Measurements from ENCODE around the gene TCP1.
A peak's percentile ranks its signal among the peaks of the same experiment; 100 is the strongest.
"Not testable (repeated sequence)": the region's sequence is repeated elsewhere in the genome, so short reads cannot be mapped to it uniquely, and the experiment has no call there.

TCP1 gene

DNA sequence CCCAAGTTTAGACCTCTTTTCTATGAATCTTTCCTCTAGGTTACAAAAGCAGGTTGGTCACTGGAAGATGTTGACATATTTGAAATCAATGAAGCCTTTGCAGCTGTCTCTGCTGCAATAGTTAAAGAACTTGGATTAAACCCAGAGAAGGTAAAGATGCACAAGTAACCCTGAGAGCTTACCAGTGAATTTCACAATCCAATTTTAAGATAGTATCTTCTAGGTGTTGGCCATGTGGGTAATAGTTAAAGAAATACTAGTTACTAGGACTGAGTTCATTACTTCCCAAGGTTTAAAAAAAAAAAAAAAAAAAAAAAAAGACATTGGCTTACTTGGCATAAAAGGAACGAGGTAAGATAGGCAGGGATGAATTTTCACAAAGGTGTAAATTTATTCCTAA, 11.3 kb downstream of the TCP1 start:
- no peak for FAIRE-seq
- no peak for DNase-seq (ENCODE audit: insufficient read length, low spot score)

DNA sequence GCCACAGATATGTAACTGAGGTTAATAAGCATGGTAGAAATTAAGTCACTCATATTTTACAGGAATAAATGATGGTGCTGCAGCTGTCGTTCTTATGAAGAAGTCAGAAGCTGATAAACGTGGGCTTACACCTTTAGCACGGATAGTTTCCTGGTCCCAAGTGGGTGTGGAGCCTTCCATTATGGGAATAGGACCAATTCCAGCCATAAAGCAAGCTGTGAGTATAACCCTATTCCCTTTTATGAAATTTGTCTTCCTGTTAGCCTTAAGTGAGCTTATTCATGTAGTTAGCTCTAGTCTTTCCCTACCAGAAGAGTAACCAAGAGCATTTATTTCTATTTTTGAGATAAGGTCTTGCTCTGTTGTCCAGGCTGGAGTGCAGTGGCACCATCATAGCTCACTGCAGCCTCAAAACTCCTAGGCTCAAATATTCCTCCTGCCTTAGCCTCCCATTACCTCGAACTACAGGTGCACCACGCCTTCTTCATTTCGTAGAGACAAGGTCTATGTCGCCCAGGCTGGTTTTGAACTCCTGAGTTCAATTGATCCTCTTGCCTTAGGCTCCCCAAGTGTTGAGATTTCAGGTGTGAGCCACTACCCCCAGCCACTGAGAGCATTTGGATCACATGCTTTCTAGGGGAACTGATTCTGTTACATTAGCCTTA, 12.0 kb downstream of the TCP1 start:
- DNase-seq (ENCODE audit: insufficient read length, low spot score) (no peak), FAIRE-seq (no peak)

DNA sequence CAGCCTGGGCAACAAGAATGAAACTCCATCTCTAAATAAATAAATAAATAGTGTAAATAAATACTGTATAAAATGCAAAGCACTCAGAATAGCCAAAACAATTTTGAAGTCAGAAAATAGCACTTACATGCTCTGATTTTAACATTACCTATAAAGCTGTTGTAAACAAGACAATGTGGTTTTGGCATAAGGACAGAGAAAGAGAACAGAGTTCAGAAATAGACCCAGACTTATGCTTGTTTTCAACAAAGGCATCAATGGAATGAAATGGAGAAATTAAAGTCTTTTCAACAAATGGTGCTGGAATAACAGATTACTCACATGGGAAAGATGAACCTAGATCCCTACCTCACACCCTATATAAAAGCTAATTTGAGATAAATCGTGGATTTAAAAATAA, 17.2 kb downstream of the TCP1 start:
- no peak for FAIRE-seq
- no peak for DNase-seq (ENCODE audit: insufficient read length, low spot score)

DNA sequence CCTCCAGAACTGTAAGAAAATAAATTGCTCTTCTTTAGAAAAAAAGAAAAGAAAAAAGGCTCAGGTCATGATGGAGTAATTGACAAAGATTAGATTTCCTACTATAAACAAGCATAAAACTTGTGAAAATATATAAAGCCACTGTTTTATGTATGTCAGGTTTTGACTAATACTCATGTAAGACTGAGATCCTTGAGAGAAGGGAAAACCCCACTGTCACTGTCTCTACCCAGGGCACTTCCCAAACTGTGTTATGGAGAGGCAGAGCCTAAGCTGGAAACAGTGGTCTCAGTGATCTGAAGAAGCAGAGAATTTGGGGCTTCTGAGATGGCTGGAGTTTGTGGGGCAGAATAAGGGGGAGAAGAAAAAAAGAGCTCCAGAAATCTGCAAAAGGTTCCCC, 19.9 kb downstream of the TCP1 start:
- FAIRE-seq, result no peak
- no peak for DNase-seq (ENCODE audit: insufficient read length, low spot score)

DNA sequence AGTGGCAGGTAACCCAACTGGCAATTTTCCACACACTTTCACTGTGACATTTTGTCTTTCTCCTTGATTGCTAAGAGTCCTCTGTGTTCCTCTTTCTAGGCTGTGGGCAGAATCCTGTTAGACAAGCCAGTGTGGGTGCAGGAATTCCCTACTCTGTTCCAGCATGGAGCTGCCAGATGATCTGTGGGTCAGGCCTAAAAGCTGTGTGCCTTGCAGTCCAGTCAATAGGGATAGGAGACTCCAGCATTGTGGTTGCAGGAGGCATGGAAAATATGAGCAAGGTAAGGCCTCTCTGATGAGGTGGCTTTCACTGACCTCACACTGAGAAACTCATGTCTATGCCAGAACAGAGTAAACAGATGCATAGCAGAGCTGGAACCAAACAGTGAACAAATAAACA, 22.5 kb downstream of the TCP1 start:
- FAIRE-seq, result no peak

DNA sequence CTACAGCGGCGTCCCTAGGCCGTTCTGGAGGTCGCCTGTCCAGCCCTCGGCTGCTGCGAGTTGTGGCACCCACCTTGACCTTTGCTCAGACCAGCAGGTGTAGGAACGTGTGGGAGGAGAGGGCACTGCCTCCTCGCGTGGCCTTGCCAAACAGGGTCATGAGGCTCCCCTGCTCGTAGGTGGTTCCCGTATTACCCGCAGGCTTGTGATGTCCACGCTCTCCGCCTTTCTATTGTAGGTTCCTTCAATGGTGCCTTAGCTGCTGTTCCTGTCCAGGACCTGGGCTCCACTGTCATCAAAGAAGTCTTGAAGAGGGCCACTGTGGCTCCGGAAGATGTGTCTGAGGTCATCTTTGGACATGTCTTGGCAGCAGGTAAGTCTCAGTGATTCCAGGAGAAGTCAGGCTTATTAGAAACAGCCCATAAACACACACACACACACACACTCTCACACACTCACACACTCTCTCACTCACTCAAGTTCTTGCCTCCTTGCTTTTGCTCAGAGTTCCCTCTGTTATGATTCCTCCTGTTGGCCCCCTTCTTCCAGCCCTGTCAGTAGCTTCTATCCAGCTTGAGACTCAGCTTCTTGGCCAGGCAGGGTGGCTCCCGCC, 26.6 kb downstream of the TCP1 start:
- no peak for DNase-seq (ENCODE audit: insufficient read length, low spot score)

More for the DNA sequence above, 22.5 kb downstream of the TCP1 start:
- DNase-seq (ENCODE audit: insufficient read length, low spot score), result no peak

DNA sequence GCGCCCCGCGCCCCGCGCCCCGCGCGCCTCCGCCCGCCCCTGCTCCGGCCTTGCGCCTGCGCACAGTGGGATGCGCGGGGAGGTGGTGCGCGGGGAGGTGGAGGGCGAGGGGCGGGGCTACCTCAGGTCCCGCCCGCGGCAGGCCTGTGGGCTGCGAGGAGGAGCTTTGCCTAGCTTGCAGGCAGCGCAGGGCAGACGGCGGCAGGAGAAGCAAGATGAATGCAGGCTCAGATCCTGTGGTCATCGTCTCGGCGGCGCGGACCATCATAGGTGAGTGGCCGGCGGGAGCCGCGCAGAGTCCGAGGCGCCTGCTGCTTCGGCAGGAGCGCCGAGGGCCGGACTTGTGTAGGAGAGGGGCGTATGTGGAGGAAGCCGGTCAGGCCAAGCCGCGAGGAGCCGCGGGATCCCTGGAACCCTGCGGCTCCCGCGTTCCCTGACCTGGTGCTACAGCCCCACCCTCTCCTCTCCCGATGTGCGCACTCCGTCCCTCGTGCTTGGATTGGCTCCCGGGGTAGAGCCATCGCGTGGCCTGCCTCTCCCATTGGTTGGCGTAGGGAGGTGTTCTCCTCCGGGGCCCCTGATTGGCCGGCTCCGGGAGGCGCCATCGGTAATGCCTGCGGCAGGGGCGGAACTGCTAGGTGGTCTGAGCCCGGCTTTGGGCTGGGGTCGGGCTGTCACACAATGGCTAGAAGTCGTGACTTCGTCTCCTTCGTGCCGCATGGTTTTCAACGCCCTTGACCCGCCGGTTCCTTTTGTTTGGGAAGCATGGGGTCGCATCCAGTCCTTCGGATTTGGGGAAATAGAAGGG, 27.3 kb downstream of the TCP1 start, which contains the start of gene ACAT2:
TSS of gene ACAT2 (plus strand) at position 173 of the 808 bp plus-strand sequence. CDS start at position 216, 43 bp downstream.
- FAIRE-seq (peak; percentile 80), DNase-seq (ENCODE audit: insufficient read length, low spot score) (peak; percentile 95)

More for the DNA sequence above, 26.6 kb downstream of the TCP1 start:
- no peak for FAIRE-seq

DNA sequence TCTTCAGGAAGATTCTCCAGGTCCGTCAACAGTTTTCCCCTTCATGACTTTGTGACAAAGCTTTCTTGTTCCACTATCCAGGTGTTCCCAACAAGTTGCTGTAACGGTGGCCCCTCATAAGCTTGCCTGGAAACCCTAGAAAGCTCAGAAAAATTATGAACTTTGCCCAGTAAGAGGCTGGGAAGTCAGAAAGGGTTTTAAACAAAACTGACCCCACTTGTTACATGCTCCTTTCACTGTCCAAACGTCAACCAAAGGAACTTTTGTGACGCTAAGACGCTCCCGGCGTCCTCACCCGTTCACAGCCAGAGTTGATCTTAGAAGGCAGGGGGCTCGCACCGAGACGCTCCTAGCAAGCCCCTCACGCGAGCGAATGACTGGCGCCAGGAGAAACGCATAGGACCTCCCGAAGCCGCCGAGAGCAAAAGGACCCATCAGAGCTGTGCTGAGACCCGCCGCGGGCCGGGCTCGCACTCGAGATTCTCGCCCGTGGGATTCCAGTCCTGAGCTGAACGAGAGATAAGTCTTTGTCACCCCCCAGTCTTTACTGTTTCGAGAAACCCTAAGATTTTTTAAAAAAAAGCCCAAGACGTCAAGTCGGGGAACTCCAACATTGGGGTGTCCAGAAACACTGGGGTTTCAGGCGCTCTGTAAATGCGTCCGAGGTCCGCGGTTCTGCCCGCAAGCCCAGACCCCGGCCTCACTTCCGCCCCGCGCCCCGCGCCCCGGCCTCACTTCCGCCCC, 28.1 kb downstream of the TCP1 start:
- no peak for FAIRE-seq
- no peak for DNase-seq (ENCODE audit: insufficient read length, low spot score)

DNA sequence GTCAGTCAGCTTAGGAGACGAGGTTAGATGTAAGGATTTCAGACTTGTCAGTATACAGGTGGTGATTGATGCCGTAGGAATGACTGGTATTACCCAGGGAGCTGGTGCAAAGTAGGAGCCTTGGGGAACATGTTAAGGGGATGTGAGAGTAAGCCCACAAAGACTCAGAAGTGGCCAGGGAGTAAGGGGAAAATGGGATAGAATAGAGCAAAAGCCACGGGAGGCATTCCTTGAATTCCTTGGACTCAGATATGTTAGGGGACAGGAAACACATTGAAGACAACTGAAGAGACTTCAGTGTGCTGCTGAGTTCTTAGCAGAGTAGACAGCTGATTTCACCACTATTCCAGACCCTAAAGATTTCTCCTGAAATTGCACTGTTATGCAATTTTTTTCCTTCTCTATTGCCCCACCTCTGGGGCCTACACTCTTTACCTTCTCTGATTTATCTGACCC, 28.8 kb downstream of the TCP1 start:
- peak; percentile 19 for DNase-seq (ENCODE audit: insufficient read length, low spot score)
- no peak for FAIRE-seq

DNA sequence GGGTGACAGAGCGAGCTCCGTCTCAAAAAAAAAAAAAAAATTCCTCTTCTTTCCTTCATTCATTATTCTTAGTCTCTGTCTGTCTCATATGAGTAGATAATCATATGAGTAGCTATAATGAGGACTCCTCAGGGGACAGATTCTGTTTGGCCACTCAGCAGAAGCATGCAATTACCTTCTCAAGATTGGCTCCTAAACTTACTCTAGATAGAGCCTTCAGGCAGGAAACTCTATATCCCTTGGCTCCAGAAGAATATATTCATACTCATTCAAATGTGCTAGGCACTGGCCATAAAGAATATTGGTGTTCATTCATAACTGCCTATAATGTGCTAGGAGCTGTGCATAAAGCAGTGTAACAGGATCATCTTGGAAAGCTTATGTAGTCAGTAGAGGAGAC, 29.8 kb downstream of the TCP1 start:
- FAIRE-seq (no peak), DNase-seq (ENCODE audit: insufficient read length, low spot score) (no peak)

DNA sequence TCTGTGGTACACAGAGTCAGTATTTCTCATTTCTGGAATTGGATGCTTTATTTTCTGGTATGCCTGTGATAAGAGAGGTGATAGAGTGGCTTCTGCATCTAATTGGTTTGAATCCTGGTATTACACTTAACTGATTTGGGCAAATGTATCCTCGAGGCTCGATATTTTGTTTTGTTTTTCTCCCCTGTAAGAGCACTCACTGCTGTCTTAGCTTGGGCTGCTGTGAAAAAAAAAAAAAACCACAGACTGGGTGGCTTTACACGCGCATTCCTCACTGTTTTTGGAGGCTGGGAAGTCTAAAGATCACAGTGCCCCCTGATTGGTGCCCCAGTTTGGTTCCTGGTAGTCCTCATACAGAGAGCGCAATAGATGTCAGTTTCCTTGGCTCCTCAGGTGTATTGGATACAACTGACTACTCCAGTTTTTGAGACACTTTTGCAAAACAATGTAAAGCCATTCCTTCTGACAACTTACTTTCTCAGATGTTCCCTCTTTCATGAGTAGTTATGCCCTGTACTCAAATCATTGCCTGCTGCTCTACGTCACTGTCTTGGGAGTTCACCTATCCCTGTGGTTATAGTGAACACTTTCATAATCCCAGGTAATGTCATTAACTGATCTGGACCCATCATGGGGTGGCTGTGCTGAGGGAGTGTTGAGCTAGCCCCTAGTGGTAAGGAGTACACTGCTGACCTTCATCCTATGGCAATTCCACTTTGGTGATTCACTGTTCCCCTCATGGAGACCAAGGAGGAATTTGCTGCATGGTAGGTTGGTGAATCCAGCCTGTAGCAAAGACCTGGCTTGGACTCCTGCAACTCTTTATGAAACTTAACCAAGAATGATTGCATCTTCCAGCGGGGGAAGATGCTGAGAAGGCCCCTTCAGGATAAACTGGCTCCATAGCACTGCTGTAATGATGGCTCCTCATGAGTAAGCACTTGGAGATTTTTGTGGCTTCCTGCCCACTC, 31.1 kb downstream of the TCP1 start:
- FAIRE-seq, result no peak

DNA sequence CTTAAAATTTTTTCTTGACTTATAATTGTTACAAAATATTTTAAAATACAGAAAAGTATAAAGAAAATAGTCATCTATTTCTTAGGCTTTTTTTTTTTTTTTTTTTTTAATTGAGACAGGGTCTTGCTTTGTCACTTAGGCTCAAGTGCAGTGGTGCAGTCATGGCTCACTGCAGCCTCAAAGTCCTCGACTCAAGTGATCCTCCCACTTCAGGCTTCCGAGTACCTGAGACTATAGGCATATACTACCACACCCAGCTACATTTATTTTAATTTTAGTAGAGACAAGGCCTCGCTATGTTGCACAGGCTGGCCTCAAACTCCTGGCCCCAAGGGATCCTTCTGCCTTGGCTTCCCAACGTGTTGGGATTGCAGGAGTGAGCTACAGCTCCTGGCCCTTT, 32.9 kb downstream of the TCP1 start:
- FAIRE-seq (no peak), DNase-seq (ENCODE audit: insufficient read length, low spot score) (no peak)

More for the DNA sequence above, 31.1 kb downstream of the TCP1 start:
- peak; percentile 10 for DNase-seq (ENCODE audit: insufficient read length, low spot score)

DNA sequence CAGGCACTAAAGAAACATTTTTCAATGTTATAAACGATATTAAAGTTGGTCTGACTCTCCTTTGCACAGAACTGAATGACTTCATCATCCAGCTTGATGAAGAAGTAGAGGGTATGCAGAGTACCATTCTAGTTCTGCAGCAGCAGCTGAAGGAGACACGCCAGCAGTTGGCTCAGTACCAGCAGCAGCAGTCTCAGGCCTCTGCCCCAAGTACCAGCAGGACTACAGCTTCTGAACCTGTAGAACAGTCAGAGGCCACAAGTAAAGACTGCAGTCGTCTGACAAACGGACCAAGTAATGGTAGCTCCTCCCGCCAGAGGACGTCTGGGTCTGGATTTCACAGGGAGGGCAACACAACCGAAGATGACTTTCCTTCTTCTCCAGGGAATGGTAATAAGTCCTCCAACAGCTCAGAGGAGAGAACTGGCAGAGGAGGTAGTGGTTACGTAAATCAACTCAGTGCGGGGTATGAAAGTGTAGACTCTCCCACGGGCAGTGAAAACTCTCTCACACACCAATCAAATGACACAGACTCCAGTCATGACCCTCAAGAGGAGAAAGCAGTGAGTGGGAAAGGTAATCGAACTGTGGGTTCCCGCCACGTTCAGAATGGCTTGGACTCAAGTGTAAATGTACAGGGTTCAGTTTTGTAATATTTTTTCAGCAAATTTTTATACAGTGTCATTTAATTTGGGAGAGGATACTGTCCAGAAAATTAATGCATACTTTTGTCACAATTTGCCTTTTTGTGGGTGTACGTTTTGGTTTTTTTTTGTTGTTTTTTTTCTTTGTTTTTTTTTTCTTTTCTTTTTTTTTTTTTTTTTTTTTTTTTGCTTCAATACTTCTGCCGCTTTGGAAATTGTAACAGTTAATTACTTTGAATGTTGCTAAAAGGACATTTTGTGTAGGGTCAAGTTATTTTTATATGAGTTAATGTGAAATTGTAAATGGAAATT, 34.2 kb downstream of the TCP1 start:
- DNase-seq (ENCODE audit: insufficient read length, low spot score) (no peak), FAIRE-seq (no peak)

DNA sequence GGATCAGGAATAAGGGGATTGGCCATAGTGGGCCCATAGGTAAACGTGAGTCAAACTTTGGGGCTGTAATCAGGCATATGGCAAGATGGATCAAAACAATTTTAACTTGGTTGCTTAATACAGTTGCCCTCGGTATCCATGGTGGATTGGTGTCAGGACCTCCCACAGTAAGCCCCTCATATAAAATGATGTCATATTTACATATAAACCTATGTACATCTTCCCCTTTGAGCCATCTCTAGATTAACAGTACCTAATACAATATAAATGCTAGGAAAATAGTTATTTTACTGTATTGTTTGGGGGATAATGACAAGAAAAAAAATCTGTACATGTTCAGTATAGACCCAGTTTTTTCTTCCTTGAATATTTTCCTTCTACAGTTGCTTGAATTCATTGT, 35.0 kb downstream of the TCP1 start:
- FAIRE-seq (no peak), DNase-seq (ENCODE audit: insufficient read length, low spot score) (no peak)

DNA sequence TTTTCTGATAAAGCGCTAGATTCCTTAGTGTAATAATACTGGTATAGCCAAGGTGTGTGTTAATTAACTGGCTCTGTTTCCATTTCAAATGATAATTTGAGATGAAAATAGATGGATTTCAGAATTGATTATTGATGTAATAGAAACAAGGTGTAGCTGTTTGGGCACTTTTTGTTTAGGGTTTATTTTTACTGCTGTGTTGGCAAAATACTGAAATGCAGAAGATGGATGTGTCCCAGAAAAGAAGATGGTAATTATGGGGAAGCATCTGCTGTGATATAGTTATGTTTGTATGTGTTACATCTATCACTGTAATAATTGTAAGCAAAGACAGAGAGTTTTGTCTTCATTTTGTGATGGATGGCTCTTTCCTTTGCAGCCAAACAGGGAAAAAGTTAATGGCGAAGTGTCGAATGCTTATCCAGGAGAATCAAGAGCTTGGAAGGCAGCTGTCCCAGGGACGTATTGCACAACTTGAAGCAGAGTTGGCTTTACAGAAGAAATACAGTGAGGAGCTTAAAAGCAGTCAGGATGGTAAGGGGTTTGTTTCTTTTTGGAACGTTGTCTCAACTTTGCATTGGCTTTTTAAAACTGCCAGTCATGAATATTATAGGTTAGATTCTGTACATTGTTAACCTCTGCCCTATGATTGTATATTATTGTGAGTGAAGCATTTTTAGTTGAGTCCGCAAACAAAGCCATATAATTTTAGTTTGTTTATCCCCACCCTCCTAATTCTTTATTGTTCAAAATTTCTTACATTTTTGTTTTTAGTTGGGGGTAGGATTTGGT, 36.1 kb downstream of the TCP1 start:
- DNase-seq (ENCODE audit: insufficient read length, low spot score), result no peak
- no peak for FAIRE-seq

DNA sequence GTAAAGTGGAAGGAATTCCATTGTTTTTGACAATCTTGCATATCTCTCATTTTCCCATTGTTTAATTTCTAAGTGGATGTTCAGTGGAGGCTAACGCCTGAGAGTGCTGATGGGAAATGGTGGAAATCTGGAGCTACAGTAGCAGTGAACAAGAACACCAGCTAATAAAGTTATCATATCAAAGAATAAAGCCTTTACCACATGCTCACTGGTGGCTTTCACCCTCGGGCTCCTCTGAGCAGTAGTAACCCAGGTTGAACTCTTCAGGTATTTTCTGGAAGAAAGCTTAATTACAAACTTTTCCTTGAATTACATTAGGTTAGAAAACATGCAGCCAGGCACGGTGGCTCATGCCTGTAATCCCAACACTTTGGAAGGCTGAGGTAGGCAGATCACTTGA, 38.0 kb downstream of the TCP1 start:
- no peak for DNase-seq (ENCODE audit: insufficient read length, low spot score)
- no peak for FAIRE-seq

DNA sequence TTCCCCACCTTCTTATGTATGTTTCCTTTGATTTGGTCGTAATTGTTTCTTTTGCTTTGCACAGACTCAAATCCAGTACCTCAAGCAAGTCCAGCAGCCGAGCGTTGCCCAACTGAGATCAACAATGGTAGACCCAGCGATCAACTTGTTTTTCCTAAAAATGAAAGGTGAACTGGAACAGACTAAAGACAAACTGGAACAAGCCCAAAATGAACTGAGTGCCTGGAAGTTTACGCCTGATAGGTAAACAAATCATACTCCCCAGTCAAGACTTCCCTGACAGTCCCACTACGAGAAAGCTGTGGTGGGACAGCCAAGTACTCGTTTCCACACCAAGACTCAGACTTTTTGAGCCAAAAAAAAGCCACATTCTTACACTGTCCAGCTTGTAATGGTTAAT, 41.3 kb downstream of the TCP1 start:
- not testable (repeated sequence) for DNase-seq (ENCODE audit: insufficient read length, low spot score); FAIRE-seq

DNA sequence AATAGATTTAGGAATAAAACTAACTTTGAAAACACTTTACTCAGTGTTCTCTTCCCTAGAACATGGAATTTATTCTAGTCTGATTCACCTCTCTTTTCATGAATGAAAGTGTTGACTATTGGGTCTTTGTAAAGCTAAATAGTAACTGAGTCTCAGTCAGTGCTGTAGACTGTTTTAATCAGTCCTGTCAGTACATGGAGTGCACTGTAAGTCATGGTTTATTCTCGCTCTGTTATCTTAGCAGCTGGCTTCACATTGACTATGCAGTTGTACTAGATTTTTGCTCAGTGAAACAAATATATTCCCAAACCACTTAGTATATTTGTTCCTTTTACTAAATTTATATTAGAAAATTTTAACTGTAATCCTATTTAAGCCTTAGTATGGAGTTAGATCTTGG, 42.6 kb downstream of the TCP1 start:
- FAIRE-seq (no peak), DNase-seq (ENCODE audit: insufficient read length, low spot score) (no peak)
